HG03460 (cell line): ENCODE data around the gene KIRREL3.
A peak's percentile ranks its signal among the peaks of the same experiment; 100 is the strongest.

Source experiments
- ATAC-seq: cut with Tn5 transposase; IDR thresholded peaks from one replicate; pipeline ENCODE4 v1.9.1; 2021; ENCODE audit not compliant: unreplicated experiment

KIRREL3 gene

DNA sequence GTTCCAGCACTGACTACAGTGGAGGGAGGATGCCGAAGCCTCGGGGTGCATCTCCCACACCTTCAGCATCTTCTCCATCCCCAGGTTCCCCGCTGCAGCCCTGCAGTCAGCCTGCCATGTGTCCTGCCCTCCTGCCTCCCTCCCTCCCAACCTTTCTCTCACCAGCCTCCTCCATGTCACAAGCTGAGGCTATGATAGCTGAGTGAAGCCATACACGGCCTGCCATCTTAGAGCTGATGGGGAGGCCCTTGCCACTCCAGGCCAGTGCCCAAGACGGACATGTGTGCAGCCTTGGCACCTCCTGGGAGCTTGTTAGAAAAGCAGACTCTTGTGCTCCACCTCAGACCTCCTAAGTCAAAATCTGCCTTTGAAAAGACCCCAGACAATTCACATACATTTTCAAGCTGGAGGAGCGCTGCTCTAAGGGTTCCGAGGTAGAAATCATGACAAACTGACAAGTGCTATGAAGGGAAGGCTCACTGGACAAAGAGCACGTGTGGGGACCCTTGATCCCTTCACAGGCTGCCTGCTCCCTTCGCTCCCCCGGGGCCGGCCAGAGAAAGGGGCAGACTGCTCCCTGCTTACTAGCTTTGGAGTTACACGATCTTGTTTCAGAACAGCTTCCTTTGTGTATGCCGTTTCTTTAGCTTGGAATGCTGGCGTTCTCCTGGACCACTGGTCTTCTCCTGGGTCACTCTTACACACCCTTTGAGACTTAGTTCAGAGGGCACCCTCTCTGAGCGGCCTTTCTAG, 521.2 kb downstream of the KIRREL3 start:
- ATAC-seq, result no peak

DNA sequence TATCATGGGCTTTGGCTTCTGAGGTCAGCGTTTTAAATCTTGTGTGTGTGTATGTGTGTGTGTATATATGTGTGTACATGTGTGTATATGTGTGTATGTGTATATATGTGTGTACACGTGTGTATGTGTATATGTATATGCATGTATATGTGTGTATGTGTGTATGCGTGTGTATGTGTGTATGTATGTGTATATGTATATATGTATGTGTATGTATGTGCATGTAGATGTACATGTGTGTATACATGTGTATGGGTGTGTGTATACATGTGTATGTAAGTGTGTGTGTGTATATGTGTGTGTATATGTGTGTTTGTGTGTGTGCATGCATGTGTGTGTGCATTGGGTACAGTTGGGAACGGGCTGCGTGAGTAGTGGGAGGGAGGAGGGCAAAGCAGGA, 522.1 kb downstream of the KIRREL3 start:
- no peak for ATAC-seq

DNA sequence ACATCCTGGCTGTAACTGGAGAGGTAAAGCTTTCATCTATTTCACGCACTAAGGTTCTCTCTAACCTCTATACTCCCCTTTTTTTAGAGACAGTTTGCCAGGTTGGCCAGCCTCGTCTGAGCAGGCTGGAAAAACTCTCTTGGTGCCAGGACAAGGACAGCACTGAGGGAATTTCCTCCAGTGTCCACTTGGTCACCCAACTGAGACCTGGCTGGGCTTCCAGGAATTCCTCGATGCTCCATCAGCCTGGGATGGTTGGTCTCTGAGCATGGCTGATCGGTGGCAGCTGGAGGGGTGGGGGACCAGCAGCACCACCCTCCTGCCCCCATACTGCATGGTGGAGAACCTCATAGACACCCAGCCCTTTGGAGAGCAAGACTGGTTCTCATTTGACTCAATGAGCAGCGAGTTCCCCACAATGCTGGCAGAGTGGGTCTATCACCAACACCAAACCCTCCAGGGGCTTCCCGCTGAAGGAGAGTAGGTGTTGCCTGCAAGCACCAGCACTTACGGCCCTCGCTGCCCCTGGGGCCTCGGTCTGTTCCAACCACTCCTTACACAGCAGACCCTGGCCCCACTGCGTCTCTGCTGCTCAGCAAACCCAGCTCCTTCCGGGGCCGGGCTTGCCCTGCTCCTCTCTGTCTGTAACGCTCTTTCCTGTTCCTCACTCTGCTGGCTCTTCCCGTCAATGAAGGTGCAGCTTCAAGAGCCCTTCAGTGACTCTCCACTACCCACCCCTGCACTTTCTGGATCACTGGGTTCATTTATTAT, 522.9 kb downstream of the KIRREL3 start:
- peak; percentile 39 for ATAC-seq

DNA sequence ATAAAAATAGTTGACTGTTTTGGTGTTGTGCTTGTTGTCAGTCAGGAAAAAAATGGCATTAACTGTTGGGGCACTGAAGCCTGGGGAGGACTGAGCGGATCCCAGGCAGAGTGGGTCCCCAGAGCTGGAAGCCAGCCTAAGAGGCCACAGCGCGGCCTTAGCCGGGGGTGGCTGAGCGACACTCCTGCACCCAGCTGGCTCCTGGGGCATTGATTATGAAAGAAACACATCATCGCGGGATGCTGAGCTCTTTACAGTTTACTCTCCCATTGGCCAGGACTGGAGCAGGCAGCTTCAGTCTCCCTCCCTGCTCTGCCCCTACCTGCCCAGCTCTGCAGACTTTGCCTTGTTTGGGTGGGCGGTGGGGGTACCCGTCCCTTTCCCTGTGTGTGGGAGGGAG, 523.6 kb downstream of the KIRREL3 start:
- ATAC-seq, result no peak

DNA sequence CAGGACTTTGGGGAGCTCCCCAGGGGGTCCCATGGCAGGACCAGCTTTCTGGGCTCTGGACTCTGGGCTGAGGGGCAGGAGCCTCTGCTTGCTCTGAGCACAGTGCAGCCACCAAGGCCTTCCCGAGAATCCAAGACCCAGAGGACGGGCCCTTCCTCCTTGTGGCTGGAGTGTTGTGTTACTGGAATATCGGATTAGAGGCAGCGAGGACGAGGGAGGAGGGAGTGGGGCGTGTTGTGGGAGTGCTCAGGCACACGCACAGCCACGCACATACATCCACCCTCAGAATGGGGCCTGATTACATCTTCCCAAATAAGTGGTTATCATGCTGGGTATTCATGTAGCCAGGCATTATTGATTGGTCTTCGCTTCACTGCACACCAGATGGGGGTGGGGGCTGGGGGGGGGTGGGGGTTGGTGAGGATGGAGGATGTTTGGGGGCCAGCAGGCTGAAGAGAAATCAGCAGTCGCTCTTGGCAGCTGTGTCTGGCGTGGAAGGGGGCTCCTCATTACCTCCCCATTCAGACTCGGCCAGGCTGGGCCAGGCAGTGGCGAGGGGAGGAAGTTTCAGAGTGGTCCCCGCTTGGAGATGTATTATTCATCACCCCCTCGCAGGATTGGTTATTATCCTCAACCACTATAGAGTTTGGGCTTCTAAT, 524.2 kb downstream of the KIRREL3 start:
- no peak for ATAC-seq

DNA sequence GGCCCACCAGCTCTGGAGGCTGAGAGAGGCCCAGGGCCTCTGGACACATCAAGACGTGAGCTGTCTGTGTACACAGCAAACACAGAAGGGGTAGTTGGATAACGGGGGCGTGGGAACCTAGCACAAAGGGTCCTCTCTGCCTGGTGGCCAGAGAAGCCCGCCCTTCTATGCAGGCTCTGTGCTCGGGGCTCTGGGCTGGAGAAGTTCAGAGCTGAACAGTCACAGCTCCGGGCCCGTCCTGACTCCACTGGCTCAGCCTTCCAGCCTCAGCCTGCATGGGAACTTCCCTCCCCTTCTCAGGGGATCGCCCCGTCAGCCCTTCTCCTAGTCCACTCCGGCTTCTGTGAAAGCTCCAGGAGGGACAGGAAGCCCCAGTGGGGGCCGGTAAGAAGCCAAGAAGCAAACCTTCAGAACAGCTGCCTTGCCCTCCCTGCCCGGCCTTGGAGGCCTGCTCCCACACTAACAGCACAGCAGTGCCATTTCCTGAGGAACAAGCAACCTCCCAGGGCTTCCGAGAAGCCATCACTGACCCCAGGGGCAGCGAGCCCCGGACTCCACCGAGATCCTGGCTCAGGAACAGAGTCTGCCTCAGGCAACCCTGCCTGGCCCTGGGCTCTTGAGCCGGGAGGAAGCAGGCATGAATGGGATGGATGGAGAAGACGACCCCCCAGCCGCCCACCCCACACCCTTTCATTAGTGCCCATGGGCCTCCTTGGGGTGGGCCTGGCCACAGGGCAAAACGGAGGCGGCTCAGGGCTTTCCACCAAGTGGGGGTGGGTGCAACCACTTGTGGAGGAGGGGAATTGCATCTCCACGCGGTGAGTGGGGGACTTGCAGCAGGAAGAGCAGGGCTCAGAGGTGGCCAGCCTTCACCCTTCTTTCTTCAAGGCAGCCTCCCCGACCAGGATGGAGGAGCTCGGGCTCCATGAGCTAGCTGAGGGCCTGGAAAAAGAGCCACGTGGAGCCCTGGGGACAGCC, 525.3 kb downstream of the KIRREL3 start:
- ATAC-seq, result no peak

DNA sequence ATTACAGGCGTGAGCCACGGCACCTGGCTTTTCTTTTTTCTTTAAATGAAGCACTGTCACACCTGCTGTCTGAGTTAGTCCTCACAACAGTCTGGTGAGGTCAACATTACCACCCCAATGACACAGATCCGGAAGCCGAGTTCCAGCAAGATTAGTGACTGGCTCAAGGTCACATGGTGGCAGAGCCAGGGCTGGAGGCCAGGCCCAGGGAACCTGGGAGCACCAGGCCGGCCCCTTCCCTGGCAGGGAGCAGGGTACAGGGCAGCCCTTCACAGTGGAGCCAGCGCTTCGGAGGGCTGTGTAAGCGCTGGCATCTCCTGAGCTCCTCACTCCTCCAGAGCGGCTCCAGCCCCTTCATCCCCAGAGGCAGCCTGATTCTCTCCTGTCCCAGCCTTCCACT, 526.4 kb downstream of the KIRREL3 start:
- no peak for ATAC-seq

DNA sequence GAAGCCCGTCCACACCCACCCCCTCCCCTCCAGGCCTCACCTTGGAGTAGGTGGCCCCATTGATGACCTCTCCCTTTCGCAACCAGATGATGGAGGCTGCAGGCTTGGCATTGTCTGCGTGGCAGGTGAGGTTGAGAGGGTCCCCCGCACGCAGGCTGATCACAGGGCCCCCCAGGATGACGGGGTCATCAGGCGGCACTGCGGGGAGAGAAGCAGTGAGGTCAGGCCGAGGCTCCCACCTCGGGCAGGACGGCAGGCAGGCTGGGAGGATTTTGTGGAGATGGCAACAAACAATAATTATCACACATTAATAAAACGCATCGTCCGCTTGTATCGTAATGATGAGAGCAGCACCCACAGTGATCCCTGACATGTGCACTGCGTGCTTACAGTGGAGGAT, 527.3 kb downstream of the KIRREL3 start:
- no peak for ATAC-seq

DNA sequence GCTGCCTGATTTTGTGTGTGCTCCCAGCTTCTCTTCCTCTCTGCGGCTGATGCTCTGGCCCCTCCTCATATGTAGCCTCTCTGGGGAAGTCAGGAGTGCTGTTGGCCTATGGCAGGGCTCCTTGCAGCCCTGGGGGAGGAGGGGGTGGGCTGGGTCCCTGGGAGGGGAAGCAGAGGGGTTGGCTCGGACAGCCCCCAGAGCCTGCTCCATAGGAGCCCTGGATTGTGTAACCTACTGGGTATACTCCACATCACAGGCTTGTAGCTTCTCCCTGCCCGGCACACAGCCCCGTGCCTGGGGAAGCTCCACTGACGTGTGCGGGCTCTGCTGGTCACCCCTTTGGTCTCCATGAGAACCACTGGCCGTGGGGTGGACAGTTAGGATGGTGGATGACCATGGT, 531.3 kb downstream of the KIRREL3 start:
- ATAC-seq, result no peak

DNA sequence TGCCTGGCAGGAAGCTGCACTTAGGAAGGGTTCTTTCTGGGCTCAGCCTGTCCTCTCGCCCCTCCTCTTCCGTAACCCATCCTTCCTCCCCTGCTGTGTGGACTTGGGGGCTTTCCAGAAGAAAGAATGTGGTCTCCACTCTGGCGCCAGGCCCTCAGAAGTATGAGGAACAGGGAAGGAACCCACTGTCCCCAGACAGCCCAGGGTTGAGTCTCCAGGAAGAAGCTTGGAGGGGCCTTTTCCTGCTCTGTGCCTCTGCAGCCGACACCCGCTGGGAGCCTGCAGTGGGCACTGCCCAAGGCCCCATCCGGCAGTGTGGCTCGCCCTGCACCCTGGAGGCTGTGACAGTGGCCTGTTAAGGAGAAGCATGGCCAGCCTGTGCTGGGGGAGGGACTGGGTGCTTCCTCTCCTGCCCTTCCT, 532.5 kb downstream of the KIRREL3 start:
- ATAC-seq, result no peak

DNA sequence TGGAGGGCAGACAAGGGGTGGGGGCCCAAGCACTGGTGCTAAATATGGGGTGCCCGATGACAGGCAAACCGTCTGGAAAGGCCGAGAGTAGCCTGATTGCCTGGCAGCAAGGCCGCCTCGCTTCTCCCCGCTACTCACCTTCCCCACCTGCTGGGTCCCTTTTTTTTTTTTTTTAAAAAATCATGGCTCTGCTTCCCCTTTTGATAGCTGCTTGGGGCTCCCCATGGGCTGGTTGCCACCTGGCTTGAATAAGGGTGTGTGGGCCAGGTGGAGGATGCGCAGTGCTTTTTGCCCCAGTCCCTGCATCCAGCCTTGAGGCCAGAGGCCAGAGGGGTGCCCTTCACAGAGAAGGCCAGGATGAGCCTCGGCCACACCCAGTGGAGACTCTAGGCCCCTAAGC, 533.1 kb downstream of the KIRREL3 start:
- no peak for ATAC-seq

DNA sequence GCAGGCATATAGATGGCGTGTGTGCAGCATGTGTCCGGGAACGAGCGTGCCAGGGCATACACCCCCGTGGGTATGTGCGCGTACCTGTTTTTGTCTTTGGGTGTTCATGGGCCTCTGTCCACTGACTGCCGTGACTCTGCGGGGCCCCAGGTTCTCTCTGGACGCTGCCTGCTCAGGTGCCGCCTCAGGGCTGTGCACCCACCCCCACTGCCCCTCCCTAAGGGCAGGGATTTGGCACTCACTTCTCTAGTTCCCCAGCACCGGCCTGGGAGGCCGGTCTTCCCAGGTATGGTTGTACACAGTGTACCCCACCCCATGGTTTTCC, 533.6 kb downstream of the KIRREL3 start:
- ATAC-seq, result no peak

DNA sequence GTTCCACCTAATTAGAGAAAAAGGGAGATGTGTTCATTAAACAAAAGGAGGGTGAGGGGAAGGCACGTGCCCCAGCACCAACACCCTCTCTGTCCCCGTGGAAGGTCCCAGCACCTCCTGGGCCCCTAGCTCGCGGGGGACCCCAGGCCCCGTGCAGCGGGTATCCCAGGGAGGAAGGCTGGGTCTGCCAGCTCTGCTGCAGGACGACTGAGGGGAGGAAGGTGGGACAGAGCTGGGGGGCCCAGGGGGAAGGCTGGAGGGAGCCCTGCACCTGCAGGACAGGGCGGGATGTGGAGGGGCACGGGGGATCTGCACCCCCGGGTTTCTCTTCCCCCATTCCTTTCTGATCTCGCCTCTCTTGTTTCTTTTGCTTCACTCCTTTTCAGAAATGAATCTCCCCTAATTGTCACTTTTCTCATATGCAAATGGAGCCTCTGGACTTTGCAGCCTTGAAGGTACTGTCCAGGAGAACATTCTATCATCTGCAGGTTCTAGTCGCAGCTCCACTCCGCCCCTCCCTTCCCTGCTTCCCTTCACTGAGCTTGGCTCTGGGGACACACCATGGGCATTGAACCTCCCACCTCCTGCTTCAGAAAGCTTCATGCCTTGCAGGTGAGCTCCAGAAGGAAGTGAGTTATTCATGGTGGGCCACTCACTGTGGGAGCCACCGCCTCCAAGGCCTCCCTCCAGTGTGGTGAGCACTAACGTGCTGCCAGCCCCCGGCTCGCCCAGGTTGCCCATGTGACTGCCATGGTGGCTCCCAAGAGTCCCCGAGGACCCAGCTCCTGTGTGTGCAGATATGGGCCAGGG, 534.1 kb downstream of the KIRREL3 start:
- ATAC-seq, result no peak

DNA sequence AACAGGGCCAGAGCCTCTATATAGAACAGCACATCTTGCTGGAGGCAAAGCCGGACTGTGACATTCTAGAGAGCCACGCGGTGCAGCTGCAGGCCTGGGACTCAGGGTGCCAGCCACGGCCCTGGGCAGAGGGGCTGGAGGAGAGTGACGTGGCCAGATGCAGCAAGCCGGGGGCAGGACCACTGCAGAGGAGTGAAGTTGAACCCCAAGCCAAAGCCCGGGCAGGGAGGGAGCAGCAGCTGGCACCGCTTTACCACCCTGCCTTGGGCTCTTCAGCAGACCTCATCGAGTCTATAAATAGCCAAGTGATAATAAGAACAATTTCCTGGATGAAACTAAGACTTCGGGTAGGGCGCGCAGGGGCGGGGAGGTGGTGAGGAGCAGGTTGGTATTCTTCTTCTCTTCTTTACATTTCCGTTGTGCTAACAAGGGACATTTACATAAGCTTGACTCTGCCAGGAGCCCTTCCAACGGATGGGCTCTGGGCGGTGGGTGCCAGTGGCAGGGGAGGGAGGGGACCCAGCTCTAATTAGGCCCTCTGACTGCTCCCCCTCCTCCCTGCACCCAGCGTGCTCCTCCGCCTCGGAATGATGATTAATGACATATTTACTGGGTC, 534.9 kb downstream of the KIRREL3 start:
- peak; percentile 71 for ATAC-seq

DNA sequence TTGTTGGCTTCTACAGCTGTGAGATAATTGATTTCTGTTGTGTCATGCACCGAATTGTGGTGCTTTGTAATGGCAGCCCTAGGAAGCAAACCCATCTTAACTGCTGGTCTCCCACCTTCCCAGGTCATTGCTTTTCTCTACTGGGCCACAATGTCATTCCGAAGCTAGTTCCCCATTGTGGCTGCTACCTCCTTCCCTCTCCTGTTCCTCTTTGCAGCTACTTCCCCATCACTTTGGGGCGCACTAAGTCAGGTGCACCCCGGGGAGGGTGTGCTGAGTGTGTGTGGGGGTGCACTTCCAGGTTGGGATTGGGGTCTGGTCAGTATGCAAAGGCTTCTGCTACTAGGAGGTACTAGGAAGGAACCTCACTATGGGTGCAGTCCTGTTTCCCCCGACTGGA, 535.8 kb downstream of the KIRREL3 start:
- no peak for ATAC-seq

DNA sequence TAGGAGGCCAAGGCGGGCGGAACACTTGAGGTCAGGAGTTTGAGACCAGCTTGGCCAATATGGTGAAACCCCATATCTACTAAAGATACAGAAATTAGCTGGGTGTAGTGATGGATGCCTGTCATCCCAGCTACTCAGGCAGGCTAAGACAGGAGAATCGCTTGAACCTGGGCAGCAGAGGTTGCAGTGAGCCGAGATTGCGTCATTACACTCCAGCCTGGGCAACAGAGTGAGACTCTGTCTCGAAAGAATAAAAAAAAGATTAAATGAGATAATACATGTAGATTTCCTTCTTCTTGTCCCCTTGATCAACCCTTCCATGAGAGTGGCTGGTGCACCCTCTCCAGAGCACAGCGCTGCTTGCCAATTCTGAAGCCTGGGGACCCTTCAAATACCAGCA, 538.1 kb downstream of the KIRREL3 start:
- ATAC-seq, result no peak

DNA sequence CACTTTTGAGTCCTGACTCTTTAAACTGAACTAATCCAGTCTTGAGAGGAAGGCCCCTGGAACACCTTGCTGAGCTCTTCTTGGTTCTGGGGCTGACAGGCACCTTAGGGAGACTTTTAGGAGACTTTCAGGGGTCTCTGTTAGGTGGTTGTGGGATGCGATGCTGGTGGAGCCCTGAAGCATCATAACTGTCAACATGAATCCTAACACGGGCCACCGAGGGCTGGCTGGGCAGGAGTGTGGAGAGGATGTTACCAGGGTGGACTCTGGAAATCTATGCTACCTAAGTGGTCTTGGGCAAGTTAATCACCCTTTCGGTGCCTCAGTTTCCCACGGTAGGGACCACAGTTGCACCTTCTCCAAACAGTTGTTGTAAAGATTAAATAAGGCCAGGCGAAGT, 538.6 kb downstream of the KIRREL3 start:
- no peak for ATAC-seq

DNA sequence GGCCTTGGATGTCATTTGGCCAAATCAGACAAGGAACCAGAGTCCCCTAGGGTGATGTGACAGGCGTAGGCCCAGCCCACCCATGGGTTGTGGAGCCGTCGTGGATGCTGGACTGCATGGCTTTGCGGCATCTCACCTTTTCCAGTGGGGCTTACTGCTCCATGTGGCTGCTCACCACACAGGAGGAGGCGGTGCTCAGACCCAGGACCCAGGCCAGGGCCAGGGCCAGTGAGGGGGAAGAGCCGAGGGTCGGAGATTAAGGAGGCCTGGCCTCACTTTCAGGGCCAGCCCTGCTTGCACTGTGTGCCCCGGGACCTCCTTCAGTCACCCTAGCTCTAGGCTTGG, 539.5 kb downstream of the KIRREL3 start:
- ATAC-seq, result no peak

DNA sequence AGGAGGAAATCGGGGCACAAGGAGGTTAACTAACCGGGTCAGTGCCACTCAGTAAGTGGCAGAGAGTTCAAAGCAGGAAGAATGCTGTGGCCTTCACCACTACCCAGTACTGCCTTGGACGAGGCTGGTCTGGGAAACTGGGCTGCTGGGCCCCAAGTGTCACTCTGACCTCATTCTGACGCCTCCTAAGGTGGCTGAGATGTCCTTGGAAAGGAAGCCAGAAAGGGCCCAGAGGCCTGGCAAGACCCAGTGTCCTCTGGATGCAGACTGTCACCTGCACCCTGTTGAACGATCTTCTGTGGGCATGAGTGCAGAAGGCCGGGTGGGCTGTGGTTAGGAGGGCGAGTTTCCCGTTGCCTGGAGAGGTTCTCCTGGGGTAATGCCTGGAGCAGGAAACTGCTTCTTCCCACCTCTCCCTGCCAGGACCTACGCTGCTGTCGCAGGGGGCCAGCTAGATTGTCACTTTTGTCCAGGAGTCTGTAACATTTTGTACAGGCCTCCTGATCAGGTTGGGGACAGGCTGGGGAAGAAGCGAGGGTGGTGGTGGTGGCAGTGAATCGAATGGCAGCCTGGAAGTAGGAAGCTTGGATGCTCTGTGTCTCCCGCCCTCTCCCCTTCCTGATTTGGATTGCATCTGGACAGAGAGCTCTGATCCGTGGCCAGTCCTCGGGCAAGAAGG, 540.0 kb downstream of the KIRREL3 start:
- ATAC-seq, result no peak
